Peyer's patch (tissue), 4 donors: ENCODE measurements around the gene LMTK2.

Experiments
- CTCF ChIP-seq, 6 experiments: fragments of 450-650 bp in 4 of 6; fragments of 200-600 bp in 2 of 6; sonication (generic) in 1 of 6; IDR thresholded peaks; one replicate each; pipeline ENCODE4 v1.5.1; 2017 to 2019; ENCODE audit warnings: antibody characterized with exemption in 6 of 6, mild to moderate bottlenecking in 3 of 6, moderate library complexity in 1 of 6
- POLR2A ChIP-seq, 2 donors: fragments of 450-650 bp; IDR thresholded peaks; one replicate each; pipeline ENCODE4 v1.5.1; 2017; ENCODE audit warnings: antibody characterized with exemption in 2 of 2, mild to moderate bottlenecking in 2 of 2, moderate library complexity in 2 of 2

DNA sequence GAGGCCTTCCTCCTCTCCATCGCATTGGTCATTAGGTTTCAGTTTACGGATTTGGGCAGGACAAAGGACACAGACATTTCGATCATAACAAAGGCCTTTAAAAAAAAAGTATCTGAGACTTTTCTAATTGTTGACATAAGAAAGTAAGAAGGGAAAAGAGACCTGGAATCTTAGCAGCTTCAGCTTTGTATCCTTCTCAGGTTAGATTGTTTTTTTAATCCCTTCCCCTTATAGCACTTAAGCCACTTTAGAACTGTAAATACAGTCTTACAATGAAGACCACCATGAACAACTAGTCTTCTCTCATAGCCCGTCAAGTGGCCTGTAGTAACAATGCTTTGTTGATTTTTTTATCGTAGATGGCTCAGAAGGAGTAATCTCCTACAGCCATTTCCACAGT lies 45.2 kb downstream of the LMTK2 start:
- TF ChIP-seq CTCF (IDR thresholded peaks at IDR 0.05) (no peak), POLR2A (IDR thresholded peaks at IDR 0.05) (no peak)
